Brain microvascular endothelial cell (primary cell): Measurements from ENCODE around the gene NRG2.
A peak's percentile ranks its signal among the peaks of the same experiment; 100 is the strongest.

ENCODE experiments used
- DNase-seq: peaks from one replicate; pipeline ENCODE4 v3.0.0-alpha.2; 2020
- H3K27ac ChIP-seq: fragments of 250-450 bp; sonication (Bioruptor Pico); 2 replicates; pipeline ENCODE4 v1.5.1; 2020; ENCODE audit warnings: mild to moderate bottlenecking, moderate library complexity
- H3K27me3 ChIP-seq: fragments of 250-450 bp; sonication (Bioruptor Pico); replicated peaks from 2 replicates; pipeline ENCODE4 v1.5.1; 2020; ENCODE audit warnings: mild to moderate bottlenecking
- H3K36me3 ChIP-seq: fragments of 250-450 bp; sonication (Bioruptor Pico); replicated peaks from 2 replicates; pipeline ENCODE4 v1.5.1; 2020; ENCODE audit warnings: mild to moderate bottlenecking
- H3K4me3 ChIP-seq: 2 replicates; pipeline ENCODE4 v1.5.1; 2011; ENCODE audit warnings: low read depth, mild to moderate bottlenecking, control low read depth, low read length, moderate library complexity
- CTCF ChIP-seq: IDR thresholded peaks from 2 replicates; pipeline ENCODE4 v1.5.1; 2011; ENCODE audit warnings: low read depth, mild to moderate bottlenecking, moderate library complexity, low read length, control low read depth, inconsistent platforms; ENCODE audit errors: missing control alignments
- in situ Hi-C: cut with HindIII; loops from 2 replicates; pipeline ENCODE4 v1.10.0; 2017; ENCODE audit warnings: low sequenced_read_pairs, low pct_ligation_motif_present

Gene NRG2

DNA sequence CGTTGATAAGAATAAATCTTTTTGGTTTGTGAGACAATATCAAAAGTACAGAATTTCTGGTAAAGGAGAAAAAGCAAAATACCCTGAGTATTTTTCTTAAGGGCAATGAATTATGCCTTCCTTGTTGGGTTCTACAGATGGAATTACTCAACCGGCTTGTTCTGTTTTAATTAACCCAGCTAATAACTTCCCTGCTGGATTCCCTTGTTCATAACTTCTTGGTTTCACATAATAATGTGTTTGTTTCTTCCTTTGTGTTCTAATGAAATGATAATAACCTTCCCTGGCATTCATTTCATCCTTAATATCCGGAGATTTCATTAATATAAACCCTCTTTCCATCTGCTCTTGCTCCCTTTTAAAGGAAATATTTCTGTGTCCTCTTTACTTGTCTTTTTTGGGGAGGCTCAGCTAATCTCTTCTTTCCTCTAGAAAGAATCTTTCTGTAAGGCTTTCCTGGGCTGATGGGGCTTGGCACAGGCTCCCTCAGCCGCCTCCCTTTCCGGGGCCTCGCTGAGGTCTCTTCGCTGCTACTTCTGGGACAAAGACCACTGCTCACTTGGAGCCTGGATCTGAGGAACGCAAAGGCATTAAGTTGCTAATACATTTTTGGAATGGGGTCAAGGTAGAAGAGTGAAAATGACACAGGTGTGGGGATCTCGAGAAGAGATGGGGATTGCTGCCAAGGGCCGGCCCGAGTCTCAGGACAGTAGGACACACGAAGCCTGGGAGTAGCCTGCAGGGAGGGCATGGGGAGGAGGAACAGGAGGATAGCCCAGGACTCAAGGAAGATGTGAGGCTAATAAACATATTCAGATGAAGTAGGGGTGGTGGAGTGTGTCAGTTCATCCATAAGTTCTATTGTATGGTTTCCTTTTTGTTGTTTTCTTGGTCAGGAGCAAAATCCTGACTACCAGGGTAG, 118.5 kb downstream of the NRG2 start:
- Histone ChIP-seq H3K36me3 (no peaks in the 10 kb centered on the region), H3K27me3 (peaks cover 16% of the 10 kb centered on the region), H3K4me3 (no peak overlapping the region), H3K27ac (no peak overlapping the region)
- no peak for TF ChIP-seq CTCF
- DNase-seq: no peak
- in situ Hi-C loops: no loop called here

GRCh38 chr5:139919308-139919707, 123.8 kb downstream of the NRG2 start:
- TF ChIP-seq CTCF: no peak
- in situ Hi-C loops: no loop called here
- H3K27me3 ChIP-seq: peaks cover 11% of the 10 kb centered on the region
- DNase-seq: peak; percentile 18
- no peaks in the 10 kb centered on the region for H3K36me3 ChIP-seq
- H3K27ac ChIP-seq: no peak overlapping the region
- no peak overlapping the region for H3K4me3 ChIP-seq

DNA sequence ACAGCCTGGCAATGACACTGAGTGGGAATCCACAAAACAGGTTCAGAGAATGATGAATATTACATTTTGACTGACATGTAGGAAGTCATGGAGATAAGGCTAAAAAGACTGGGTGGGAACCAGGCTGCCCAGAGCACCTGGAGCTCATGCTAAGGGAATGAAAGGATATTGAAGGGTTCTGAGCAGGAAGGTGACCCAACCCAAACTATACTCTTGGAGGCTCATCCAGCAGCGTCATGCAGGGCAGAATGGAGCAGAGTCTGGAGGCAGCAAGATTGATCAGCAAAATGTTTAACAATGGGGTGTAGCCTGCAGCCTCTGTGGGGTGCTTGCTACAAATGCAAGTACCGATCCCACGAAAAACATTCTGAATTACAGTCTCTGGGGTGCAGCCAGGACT, 127.3 kb downstream of the NRG2 start:
- in situ Hi-C loops: no loop called here
- Histone ChIP-seq H3K4me3 (no peak overlapping the region), H3K36me3 (no peaks in the 10 kb centered on the region), H3K27ac (no peak overlapping the region), H3K27me3 (peaks cover 8% of the 10 kb centered on the region)
- no peak for TF ChIP-seq CTCF
- no peak for DNase-seq

DNA sequence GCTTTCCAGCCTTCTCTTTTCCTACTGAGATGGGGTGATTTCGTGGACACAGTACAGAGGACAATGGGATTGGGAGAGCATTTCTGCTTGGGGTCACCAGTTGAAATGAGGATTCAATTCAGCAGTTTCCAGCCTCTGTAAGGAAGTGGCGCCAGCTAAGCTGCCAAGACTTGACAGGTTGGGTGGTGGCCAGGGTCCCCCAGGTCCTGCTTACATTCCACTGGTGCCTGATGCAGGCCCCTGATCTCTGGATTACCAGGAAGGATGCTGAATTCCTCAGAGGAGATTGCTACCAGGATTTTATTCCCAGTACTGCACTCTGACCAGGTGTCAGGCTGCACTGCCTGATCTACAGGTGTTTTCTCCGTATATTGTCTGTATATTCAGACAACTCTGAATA, 127.8 kb downstream of the NRG2 start:
- Histone ChIP-seq H3K4me3 (no peak overlapping the region), H3K36me3 (no peaks in the 10 kb centered on the region), H3K27me3 (peaks cover 8% of the 10 kb centered on the region), H3K27ac (no peak overlapping the region)
- in situ Hi-C loops: no loop called here
- DNase-seq: no peak
- TF ChIP-seq CTCF: no peak

- no peak overlapping the region for H3K27ac ChIP-seq
- peaks cover 4% of the 10 kb centered on the region for H3K27me3 ChIP-seq
- H3K36me3 ChIP-seq: no peaks in the 10 kb centered on the region
- DNase-seq: no peak
- no peak for TF ChIP-seq CTCF
- in situ Hi-C loops: no loop called here
- no peak overlapping the region for H3K4me3 ChIP-seq
These were observed 128.8 kb downstream of the NRG2 start for GRCh38 chr5:139914218-139914807.
